OCI-LY7 (cell line): Measurements from ENCODE around the gene ZNF750.

Source experiments
- CTCF ChIP-seq: fragments of 200-600 bp; sonication (generic); conservative IDR thresholded peaks from 2 replicates; pipeline ENCODE4 v1.5.1; 2014; ENCODE audit warnings: mild to moderate bottlenecking, antibody characterized with exemption, low read length, moderate library complexity, mixed read lengths
- EZH2phosphoT487 ChIP-seq: fragments of 200-600 bp; sonication (generic); IDR thresholded peaks from 2 replicates; pipeline ENCODE4 v1.6.1; 2018; ENCODE audit warnings: low read depth, borderline replicate concordance, mild to moderate bottlenecking, mixed run types, antibody characterized with exemption, low read length, moderate library complexity, mixed read lengths

DNA sequence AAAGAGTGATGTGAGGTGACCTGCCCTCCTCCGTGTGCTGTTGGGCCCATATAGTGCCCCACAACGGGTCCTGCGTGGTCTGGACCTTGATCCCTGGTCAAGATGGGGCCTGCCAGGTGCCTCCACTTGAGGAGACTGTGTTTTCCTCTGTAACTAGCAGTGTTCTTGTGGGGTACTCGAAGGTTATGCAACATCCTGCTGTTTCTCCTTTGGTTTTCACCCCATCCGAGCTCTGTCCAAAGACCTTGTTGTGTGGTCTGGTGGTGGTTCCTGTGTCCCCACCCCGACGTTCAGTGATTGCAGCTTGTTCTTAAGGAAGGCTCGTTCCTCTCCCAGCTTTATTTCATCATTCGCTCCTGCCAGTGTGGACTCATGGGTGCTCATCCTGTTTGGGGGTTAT lies 38.7 kb upstream of the ZNF750 start:
- TF ChIP-seq CTCF (no peak), EZH2phosphoT487 (no peak)
